ENCODE data around the gene NSUN7. TPM values are rescaled to one million over a fixed set of nuclear protein-coding genes. Genes with fewer than 3 reads are reported as not detected.

NSUN7 gene
- polyA plus RNA-seq, 1 experiment, result 0.18 TPM

DNA sequence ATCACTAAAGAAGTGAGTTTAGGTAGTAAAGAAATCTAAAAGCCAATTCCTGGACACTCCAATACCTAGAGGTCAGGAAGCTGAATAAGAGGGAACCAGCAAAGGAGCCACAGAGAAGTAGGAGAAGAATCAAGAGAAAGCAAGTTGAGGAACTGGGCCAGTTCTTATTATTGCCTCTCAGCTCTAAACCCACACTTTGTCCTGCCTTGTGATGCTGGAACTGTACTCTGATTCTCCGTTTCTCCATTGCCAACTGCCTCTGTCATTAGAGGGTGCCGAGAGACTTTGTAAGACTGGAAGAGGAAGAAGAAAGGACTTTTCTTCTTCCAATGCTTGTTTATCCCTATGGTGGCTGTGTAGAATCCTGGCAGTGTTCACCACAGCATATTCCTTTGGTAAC is 38.6 kb downstream of the NSUN7 start:
- Histone ChIP-seq H3K4me3 (ENCODE audit: low read depth, low read length) (no peak overlapping the region), H3K27me3 (ENCODE audit: control insufficient read depth, insufficient read depth, low read length) (peaks cover 5% of the 10 kb centered on the region), H3K36me3 (ENCODE audit: control insufficient read depth, insufficient read depth, low read length) (no peaks in the 10 kb centered on the region)
- CTCF ChIA-PET, result no interaction called here
- no peak for DNase-seq (ENCODE audit: low read depth)
- POLR2A ChIA-PET, result no interaction called here
- TF ChIP-seq, protein P1, sequence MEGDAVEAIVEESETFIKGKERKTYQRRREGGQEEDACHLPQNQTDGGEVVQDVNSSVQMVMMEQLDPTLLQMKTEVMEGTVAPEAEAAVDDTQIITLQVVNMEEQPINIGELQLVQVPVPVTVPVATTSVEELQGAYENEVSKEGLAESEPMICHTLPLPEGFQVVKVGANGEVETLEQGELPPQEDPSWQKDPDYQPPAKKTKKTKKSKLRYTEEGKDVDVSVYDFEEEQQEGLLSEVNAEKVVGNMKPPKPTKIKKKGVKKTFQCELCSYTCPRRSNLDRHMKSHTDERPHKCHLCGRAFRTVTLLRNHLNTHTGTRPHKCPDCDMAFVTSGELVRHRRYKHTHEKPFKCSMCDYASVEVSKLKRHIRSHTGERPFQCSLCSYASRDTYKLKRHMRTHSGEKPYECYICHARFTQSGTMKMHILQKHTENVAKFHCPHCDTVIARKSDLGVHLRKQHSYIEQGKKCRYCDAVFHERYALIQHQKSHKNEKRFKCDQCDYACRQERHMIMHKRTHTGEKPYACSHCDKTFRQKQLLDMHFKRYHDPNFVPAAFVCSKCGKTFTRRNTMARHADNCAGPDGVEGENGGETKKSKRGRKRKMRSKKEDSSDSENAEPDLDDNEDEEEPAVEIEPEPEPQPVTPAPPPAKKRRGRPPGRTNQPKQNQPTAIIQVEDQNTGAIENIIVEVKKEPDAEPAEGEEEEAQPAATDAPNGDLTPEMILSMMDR (IDR thresholded peaks at IDR 0.05; ENCODE audit: insufficient read depth, low read depth, low read length), result no peak

DNA sequence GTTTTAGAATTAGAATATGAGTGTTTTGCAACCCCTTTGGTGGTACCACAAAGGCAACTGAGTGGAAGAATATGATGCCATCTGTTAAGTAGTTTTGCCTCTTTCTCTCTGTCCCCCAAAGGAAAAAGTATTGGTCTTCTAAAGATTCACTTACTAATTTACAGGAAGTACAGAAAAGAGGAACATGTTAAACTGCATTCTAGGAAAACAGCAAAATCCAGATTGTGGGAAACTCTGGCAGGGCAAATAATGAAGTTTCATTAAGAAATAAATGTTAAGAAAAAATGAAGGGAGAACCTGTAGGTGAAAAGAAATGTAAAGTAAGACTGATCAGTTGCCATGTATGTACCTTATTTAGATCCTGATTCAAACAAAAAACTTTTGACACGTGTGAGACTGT is 39.3 kb downstream of the NSUN7 start:
- ChIA-PET POLR2A (no interaction called here), CTCF (interaction anchor here (0.6 kb wide), 1 partner anchor 112 kb away, joined by 4 read pairs; no protein-coding TSS in a partner anchor)
- TF ChIP-seq, protein P1 (IDR thresholded peaks at IDR 0.05; ENCODE audit: insufficient read depth, low read depth, low read length), result no peak
- no peak for DNase-seq (ENCODE audit: low read depth)
- H3K27me3 ChIP-seq (ENCODE audit: control insufficient read depth, insufficient read depth, low read length), result peaks cover 5% of the 10 kb centered on the region
- H3K4me3 ChIP-seq (ENCODE audit: low read depth, low read length), result no peak overlapping the region
- no peaks in the 10 kb centered on the region for H3K36me3 ChIP-seq (ENCODE audit: control insufficient read depth, insufficient read depth, low read length)

DNA sequence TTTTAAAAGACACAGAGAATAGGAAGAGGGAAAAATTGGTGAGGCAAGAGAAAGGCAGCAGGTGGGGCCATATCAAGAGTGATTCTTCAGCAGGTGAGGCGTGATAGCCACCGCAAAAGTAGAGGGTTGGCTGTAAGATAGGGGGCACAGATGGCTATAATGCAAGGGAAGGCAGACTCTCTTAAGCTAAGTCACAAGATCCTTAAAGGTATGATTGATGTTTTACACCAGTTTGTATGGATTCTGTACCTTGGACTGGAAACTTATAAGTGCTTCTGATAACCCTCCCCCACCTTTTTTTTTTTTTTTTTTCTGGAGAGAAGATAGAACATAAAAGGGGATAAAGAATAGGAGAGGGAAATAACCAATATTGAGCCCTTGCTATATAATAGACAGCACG is 40.0 kb downstream of the NSUN7 start:
- Histone ChIP-seq H3K4me3 (ENCODE audit: low read depth, low read length) (no peak overlapping the region), H3K36me3 (ENCODE audit: control insufficient read depth, insufficient read depth, low read length) (no peaks in the 10 kb centered on the region), H3K27me3 (ENCODE audit: control insufficient read depth, insufficient read depth, low read length) (peaks cover 4% of the 10 kb centered on the region)
- TF ChIP-seq, protein P1 (IDR thresholded peaks at IDR 0.05; ENCODE audit: insufficient read depth, low read depth, low read length), result no peak
- DNase-seq (ENCODE audit: low read depth), result no peak
- ChIA-PET POLR2A (no interaction called here), CTCF (no interaction called here)

GRCh38 chr4:40800064-40800463 is 50.3 kb downstream of the NSUN7 start:
- TF ChIP-seq, protein P1 (IDR thresholded peaks at IDR 0.05; ENCODE audit: insufficient read depth, low read depth, low read length), result no peak
- ChIA-PET CTCF (interaction anchor here (0.6 kb wide), 1 partner anchor 29 kb away, joined by 3 read pairs; no protein-coding TSS in a partner anchor), POLR2A (no interaction called here)
- Histone ChIP-seq H3K4me3 (ENCODE audit: low read depth, low read length) (no peak overlapping the region), H3K36me3 (ENCODE audit: control insufficient read depth, insufficient read depth, low read length) (no peaks in the 10 kb centered on the region), H3K27me3 (ENCODE audit: control insufficient read depth, insufficient read depth, low read length) (peaks cover 1% of the 10 kb centered on the region; the same call in 1 of the 2 replicates)
- DNase-seq (ENCODE audit: low read depth), result no peak

DNA sequence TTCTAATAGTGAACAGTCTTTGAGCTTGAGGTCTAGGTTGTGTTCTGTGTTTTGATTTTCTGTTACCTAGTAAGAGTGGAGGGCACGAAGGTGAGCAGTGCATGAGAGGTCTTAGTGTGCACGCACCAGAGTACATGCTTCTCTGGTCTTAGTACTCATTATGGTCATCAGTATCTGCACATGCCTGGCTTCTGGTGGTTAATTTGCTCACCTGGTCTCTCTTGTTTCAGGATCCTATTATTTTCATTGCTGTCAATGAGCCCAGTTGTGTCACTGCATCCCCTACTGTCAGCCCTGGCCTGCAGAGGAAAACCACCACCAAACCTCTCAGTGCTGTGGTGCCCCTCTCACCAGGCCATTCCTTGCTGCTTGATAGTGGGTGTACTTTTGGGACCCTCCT is 54.8 kb downstream of the NSUN7 start:
- Histone ChIP-seq H3K4me3 (ENCODE audit: low read depth, low read length) (no peak overlapping the region), H3K36me3 (ENCODE audit: control insufficient read depth, insufficient read depth, low read length) (no peaks in the 10 kb centered on the region), H3K27me3 (ENCODE audit: control insufficient read depth, insufficient read depth, low read length) (no peaks in the 10 kb centered on the region)
- TF ChIP-seq, protein P1 (IDR thresholded peaks at IDR 0.05; ENCODE audit: insufficient read depth, low read depth, low read length), result no peak
- no peak for DNase-seq (ENCODE audit: low read depth)
- ChIA-PET POLR2A (no interaction called here), CTCF (interaction anchor here (0.7 kb wide), 1 partner anchor 10 kb away, joined by 3 read pairs; no protein-coding TSS in a partner anchor)

Measured in BJ (cell line).